ENCODE data around the gene RPTOR. TPM values are rescaled to one million over a fixed set of nuclear protein-coding genes. Genes with fewer than 3 reads are reported as not detected.

RPTOR gene
- total RNA-seq, 1 experiment from 2014 or later = 25.1 TPM

DNA sequence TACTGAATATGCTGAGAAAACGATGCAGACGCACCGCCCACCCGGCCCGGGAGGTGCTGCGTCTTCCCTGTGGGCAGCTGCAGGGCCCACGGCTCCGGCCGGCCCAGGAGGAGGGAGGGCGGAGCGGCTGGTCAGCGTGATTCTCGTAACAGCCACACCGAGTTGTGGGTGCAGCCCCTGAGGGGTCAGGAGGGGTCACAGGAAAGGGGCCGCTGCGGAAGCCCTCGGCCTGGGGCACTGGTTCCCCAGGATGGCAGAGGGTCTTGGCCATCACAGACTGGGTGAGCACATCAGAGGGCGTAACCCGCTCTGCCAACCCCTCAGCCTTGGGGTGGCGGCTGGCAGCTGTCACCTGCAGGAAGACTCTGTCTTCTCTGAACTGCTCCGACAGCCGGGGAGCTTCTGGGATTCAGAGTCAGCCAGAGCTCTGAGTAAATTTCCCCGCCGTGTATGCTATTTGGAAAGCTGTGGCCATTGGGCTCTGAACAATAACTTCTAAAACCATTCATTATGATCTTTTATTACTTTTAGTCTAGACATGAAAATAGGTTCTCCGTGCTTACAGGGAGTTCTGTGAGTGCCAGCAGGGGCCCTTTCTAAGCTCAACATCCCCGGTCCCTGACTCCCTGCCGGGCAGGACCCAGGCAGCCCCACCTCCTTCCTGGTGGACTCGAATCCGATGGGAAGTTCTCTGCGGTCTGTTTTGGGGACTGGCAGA, 359.6 kb downstream of the RPTOR start:
- DNase-seq (ENCODE audit: low read depth) = no peak

- no peak for DNase-seq (ENCODE audit: low read depth)
Measured at GRCh38 chr17:80905586-80906230, 361.1 kb downstream of the RPTOR start.

GRCh38 chr17:80906364-80907259, 362.0 kb downstream of the RPTOR start:
- no peak for DNase-seq (ENCODE audit: low read depth)

DNA sequence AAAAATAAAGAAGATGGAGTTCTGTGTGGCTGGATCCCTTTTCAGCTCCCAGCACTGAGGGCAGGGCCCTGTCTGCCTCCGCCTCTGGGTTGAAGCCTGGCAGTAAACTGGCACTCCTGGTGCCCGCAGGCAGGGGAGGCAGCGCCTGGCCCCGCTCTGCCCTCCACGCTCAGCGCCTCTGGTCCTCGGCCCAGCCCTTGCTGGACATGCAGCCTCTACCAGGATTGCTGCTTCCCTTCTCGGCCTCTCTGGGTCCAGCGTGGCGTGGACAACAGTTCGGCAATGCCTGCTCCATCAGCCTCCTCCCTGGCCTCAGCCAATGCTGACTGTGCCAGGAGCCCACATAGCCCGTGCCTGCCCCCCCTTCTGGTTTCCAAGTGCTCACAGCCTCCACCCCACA, 362.6 kb downstream of the RPTOR start:
- no peak for DNase-seq (ENCODE audit: low read depth)

DNA sequence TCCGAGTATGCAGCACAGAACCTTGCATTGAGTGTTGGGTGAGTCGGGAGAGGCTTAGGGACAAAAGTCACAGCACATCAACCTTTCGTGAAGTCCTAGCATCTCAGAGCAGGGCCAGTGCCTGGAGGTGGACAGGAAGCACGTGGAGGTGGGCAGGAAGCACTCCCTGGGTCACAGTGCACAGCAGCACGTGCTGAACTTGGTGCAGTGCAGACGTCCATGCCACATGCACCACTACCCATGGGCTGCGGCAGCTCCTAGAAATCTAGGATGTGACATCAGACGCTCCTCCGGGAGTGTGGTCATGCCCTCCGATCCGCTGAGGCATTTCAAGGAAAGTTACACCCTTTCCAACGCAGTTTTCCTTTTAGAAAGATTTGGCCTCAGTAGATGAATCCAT, 363.6 kb downstream of the RPTOR start:
- no peak for DNase-seq (ENCODE audit: low read depth)

DNA sequence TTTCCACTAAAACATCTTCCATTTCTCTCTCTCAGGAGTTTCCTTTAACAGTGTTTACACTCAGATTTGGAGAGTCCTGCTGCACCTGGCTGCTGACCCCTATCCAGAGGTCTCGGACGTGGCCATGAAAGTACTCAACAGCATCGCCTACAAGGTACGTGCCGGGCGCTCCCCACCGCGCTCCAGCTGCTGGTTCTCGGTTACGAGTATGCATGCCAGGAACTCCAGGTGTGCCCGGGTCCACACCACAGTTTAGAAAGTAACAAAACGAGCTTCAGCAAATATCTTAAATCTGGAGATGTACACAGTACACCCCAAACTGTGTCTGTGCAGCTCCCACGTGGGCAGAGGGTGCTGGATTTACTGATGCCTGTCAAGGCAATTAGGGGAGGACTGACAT, 364.1 kb downstream of the RPTOR start:
- DNase-seq (ENCODE audit: low read depth) = no peak

- DNase-seq (ENCODE audit: low read depth) = no peak
Measured at GRCh38 chr17:80909635-80910034, 365.0 kb downstream of the RPTOR start.

DNA sequence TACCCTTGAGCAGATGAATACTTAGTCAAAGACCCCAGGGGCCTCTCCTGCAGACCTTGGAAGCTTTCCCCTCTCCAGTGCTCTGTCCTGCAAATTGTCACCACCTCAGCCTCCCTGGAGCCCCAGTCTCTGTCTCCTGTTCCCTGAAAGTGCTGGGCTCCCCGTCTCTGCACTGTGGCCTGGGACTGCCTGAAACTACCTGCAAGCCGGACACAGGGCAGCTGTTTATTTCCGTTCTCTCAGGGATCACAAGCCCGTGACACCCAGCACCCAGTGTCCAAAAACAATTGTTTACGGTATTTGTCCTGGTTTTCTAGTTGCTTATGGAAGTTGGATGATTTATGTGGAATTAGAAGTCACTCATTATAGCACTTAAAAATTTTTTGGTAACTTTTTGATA, 365.4 kb downstream of the RPTOR start:
- DNase-seq (ENCODE audit: low read depth) = no peak

- no peak for DNase-seq (ENCODE audit: low read depth)
Measured at GRCh38 chr17:80912476-80912875, 367.8 kb downstream of the RPTOR start.

DNA sequence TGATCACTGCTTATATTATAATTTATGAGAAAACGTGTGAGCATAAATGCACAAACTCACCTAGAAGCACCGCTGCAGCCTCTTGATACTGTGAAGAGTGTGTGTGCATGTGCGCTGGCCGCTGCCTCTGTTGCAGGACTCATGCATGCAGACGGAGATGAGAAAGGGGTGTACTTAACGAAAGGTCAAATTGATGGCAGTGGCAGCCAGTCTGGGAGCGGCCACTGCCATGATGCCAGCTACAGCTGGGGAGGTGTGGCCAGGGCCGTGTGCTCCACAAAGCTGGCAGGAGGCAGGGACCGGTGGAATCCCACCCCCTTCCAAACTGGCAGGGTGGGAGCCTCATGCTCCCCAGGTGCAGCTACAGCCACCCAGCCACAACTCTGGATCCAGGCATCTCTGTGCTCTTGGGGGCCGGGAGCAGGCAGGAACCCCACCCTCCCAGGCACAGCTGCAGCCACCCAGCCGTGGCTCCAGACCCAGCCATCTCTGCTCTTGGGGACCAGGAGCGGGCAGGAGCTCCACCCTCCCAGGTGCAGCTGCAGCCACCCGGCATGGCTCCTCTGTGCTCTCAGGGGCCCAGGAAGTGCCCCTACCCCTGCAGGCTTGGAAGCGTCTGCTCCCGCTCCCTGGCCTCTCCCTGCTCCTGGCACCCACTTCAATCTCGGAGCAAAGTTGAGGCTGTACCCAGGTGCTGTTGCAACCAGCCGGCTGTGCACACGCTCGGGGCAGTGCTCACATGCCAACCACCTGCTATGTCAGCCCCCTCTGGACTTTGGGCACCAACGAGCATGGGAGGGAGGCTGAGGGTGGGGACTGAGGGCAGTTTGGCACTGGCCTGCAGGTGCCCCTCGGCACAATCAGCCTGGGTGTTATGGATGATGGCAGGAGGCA, 369.5 kb downstream of the RPTOR start:
- no peak for DNase-seq (ENCODE audit: low read depth)

GRCh38 chr17:80916246-80916645, 371.6 kb downstream of the RPTOR start:
- DNase-seq (ENCODE audit: low read depth) = no peak

DNA sequence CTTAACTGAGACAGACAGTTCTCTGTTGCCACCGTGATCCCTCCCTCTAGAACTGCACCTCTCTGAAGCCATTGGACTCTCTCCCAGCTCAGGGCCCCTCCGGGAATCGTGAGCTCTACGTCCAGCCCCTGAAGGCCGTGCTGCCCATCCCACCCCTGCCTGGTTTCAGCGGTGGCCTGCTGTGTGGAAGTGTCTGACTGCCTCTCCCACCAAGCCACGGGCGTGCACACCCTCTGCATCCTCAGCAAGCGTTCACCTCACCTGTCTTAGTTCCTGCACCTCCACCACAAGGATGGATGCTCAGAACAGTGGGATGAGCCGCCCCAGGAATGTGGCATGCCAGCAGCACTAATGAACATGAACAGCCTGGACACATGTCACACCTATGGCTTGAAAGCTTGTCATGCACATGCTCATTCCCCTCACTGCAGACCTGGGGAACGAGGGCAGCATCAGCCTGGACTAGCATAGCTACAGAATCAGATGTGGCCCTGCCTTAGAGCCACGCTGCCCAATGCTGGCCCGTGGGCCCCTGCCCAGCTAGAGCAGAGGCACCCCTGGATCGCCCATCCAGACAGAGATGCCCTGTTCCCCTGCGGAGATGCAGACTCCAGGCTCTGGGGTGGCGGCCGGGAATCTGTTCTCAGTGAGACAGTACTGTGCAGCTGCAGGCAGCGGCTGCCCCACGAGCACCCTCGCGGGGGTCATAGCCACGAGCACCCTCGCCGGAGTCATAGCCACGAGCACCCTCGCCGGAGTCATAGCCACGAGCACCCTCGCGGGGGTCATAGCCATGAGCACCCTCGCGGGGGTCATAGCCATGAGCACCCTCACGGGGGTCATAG, 373.3 kb downstream of the RPTOR start:
- no peak for DNase-seq (ENCODE audit: low read depth)

DNA sequence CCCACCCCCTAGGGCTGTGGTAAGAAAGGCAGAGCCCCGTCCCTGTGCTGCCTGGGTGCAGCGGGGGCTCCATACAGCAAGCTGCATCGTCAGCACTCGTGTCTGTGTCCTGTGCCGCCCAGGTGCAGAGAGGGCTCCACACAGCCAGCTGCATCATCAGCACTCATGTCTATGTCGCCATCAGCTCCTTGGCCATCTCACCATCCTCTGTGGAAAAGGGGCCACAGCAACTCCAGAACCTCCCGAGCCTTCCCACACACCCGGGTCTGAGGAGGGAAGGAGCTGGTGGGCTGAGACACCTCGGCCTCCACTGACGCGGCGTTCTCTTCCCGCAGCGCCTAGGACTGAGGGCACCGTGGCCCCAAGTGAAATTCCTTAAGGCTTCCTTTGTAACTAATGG, 374.1 kb downstream of the RPTOR start:
- DNase-seq (ENCODE audit: low read depth) = no peak

DNA sequence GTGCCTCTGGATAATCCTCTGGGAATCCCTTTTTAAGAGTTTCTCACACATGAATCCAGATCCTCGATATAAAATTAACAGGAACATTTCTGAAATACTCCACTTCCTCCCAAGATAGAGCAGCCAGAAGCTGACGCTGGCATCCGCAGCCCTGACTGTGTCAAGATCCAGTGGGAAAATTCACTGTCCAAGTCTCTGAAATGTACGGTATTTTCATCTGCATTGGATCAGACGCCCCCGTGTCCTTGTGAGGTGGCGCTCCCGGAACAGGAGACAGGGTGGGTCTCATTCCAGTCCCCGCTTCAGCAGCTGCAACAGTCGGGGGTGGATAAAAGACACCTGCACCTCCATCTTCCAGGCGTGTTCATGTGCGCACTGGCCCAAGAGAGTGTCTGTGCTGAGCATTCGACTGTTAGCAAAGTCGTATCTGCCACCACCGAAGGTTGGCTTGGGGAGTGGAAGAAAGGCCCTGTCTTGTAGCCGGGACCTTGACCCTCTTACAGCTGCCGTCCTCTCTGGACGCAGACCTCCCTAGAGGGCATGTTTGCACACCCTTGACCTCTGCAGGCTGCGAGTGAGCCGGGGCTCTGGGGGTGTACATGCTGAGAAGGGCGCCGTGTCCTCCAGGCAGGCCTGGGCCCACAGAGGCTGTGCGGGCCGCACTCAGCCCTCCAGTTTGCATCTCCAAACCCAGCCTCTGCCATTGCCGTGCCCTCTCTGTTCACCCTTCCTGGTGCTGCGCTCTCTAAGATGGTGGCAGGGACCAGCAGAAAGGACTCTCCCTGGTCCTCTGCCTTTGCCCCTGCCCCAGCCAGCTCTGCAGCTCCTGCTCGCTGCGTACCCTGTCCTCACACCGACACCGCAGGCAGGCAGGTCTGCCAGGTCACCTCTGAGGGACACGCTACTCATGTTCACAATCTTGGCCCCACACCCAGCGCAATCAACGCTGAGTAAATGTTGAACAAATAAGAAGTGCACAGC, 375.0 kb downstream of the RPTOR start:
- DNase-seq (ENCODE audit: low read depth) = no peak

GRCh38 chr17:80920441-80920840, 375.8 kb downstream of the RPTOR start:
- DNase-seq (ENCODE audit: low read depth) = no peak

DNA sequence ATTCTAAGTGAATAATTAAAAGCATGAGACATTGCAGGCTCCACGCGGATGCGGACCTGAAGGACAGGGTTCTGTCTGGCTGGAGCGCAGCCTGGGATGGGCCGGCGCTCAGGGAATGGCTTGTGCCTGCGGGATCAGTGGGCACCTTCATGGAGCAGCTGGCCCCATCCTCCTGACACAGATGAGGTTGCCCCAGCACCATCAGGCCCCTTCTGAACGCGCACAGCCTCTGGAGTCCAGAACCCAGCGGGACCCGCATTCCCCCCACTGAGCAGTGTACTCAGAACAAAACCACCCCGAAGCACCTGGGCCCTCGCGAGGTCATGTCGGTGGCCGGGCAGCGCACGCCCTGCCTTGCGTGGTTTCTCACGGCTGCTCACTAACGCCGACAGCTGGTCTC, 376.5 kb downstream of the RPTOR start:
- no peak for DNase-seq (ENCODE audit: low read depth)

DNA sequence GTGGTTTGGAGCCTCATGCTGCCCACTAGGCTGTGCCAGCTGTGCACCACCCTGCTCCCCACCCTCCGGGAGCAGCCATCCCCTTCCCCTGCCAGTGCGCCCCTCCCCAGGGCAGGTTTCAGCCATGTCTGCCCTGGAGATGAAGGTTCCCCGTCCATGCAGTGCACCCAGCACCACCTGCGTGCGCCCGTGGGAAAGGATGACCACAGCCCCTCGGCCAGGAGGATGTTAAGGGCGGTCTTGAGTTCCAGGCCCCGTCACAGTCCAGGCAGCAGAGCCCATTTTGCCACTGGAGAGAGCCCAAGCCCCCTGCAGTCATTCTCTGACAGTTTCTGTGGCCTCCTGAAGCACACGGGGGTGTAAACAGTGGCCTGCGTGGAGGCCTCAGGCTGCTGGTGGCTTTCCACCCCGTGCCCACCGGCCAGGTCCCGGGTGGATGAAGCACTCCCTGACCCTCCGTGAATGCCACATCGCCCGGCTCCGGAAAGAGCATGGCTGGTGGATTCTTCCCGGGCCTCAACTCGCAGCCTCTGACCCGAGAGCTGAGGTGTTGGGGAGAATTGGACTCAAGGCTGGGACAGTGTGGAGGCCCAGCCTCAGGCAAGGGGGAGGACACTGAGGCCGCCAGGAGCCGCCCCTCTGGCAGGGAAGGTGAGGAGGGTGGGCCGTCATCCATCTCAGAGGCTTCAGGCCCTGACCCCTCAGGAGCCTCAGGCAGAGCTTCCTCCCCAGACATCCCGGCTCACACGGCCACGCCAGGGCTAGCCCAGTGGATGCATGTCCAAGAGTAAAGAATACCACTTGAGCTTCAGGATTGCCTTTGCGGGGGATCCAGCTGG, 377.3 kb downstream of the RPTOR start:
- DNase-seq (ENCODE audit: low read depth) = no peak

- no peak for DNase-seq (ENCODE audit: low read depth)
Measured at GRCh38 chr17:80922580-80923160, 378.0 kb downstream of the RPTOR start.

All from LHCN-M2 (cell line).